Caki2 (cell line): Measurements from ENCODE around the gene PGAM4. TPM values are rescaled to one million over a fixed set of nuclear protein-coding genes. Genes with fewer than 3 reads are reported as not detected.
"Not testable (repeated sequence)": the region's sequence is repeated elsewhere in the genome, so short reads cannot be mapped to it uniquely, and the experiment has no call there.

Experiments
- DNase-seq: peaks from one replicate; pipeline ENCODE4 v3.0.0-alpha.2; 2015; ENCODE audit warnings: low read depth
- in situ Hi-C: cut with HindIII; loops from 2 replicates; pipeline ENCODE4 v1.10.0; 2016; ENCODE audit warnings: low sequenced_read_pairs, low pct_unique_long_range_greater_than_20kb, mixed read lengths
- total RNA-seq: library from RNA; depleted of rRNA; stranded (reverse); fragments of >200 nt; shearing (Covaris generic); gene quantifications from 2 replicates; pipeline ENCODE4 v1.2.3, GENCODE V29; 2014; ENCODE audit warnings: low replicate concordance; rRNA removed

Gene PGAM4
- total RNA-seq, 1 experiment from 2014 or later = not detected

- in situ Hi-C loops = no loop called here
- DNase-seq = peak; percentile 41
Measured at GRCh38 chrX:77937291-77937690, 32.1 kb downstream of the PGAM4 start.

GRCh38 chrX:77936299-77936698 lies 33.1 kb downstream of the PGAM4 start:
- no peak for DNase-seq
- in situ Hi-C loops = no loop called here

DNA sequence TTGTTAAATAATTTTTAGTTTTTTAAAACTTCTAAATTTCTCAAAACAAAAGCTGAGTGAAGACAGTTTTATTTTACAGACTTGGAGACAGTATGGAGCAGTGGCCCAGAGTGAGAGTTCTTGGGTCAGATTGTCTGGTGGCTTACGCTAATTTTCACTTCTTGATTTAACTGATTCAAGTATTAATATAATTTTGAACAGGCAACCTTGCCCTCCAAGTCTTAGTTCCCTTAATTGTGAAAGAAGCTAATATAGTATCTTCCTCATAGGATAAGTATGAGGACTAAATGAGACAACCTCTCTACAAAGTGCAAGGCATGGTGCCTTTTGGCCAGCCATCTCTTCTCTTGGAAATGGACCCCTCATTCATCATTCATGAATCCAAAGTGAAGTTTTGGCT lies 33.6 kb downstream of the PGAM4 start:
- DNase-seq = no peak
- in situ Hi-C loops = no loop called here

DNA sequence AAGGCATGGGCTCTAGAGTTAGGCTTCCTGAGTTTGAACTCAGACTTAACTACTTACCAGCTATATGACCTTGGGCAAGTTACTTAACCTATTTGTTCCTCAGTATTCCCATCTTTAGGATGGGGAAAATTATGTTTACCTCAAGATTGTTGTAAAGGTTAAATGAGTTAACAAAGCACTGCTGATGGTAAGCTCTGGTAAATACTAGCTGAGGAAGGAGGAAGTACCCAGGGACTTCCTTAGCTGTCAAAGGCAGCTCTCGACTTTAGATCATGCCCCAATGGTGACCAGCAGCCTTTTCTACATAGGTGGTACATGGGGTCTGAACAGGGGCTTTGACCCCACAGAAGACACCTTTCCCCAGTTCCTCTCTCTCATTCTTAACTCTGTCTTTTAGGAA lies 38.9 kb downstream of the PGAM4 start:
- DNase-seq = no peak
- in situ Hi-C loops = no loop called here

- DNase-seq = no peak
- in situ Hi-C loops = no loop called here
Measured at GRCh38 chrX:77925764-77926163, 43.7 kb downstream of the PGAM4 start.

- DNase-seq = no peak
- in situ Hi-C loops = no loop called here
Measured at GRCh38 chrX:77924320-77924859, 45.0 kb downstream of the PGAM4 start.

GRCh38 chrX:77922787-77923186 lies 46.7 kb downstream of the PGAM4 start:
- in situ Hi-C loops = no loop called here
- DNase-seq = no peak

GRCh38 chrX:77919370-77919769 lies 50.1 kb downstream of the PGAM4 start:
- not testable (repeated sequence) for DNase-seq

DNA sequence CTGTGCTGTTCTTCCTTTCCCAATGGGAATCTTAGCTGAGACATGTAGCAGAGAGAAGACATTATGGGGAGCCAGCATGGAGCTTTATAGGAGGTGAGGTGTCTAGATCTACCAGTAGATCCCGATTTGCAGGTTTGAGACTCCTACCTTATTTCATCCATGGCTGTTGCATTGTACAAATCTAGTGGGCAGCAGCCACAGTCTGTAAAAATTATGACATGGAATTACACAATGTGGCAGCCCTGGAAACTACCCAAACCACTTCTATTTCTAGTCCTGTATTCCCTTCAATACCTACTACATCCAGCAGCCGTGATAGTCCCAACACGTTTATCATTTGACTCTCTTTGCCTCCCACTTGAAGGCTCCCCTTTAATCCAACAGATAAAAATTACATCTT lies 50.9 kb downstream of the PGAM4 start:
- in situ Hi-C loops = no loop called here
- no peak for DNase-seq

More at GRCh38 chrX:77919370-77919769, 50.1 kb downstream of the PGAM4 start:
- in situ Hi-C loops = not testable (repeated sequence)

Other genes starting within 250 kb of the PGAM4 start
- gene ATRX, start 183.4 kb downstream of the PGAM4 start, total RNA-seq = 9.4 and 29.2 TPM in 2 replicates
- 84.0 and 99.7 TPM in 2 replicates for gene MAGT1, start 74.2 kb downstream of the PGAM4 start, total RNA-seq
- 450 and 597 TPM in 2 replicates for gene COX7B, start 70.2 kb downstream of the PGAM4 start, total RNA-seq
- gene ATP7A, start 58.9 kb downstream of the PGAM4 start, total RNA-seq = 7.4 and 8.9 TPM in 2 replicates
- gene PGK1, start 134.6 kb upstream of the PGAM4 start, total RNA-seq = 995 and 1,058 TPM in 2 replicates
- gene TAF9B, start 170.0 kb upstream of the PGAM4 start, total RNA-seq = 30.0 TPM in 2 replicates